HG03378 (cell line): ENCODE data around the gene ATP6V1F.

Source experiments
- ATAC-seq: cut with Tn5 transposase; IDR thresholded peaks from one replicate; pipeline ENCODE4 v1.9.1; 2021; ENCODE audit warnings: mild to moderate bottlenecking, moderate library complexity; ENCODE audit not compliant: unreplicated experiment

ATP6V1F gene

GRCh38 chr7:128914566-128915151, 52.0 kb downstream of the ATP6V1F start:
- ATAC-seq: no peak

- no peak for ATAC-seq
Measured at GRCh38 chr7:128915271-128915819, 52.7 kb downstream of the ATP6V1F start.
